Large intestine (tissue), 3 donors: ENCODE data around the gene RPS6KC1. TPM values are rescaled to one million over a fixed set of nuclear protein-coding genes. Genes with fewer than 3 reads are reported as not detected.

ENCODE experiments used
- DNase-seq, 2 donors: peaks; one replicate each; pipeline versions ENCODE4 v3.0.0 to v3.0.0-alpha.2; 2013
- H3K27ac ChIP-seq: one replicate; pipeline ENCODE4 v1.5.1; 2013; ENCODE audit warnings: low read length
- H3K27me3 ChIP-seq: 2 replicates; pipeline ENCODE4 v1.6.1; 2013; ENCODE audit warnings: low read length; ENCODE audit not compliant: control insufficient read depth, insufficient read depth
- H3K36me3 ChIP-seq: 2 replicates; pipeline ENCODE4 v1.6.1; 2013; ENCODE audit warnings: low read length; ENCODE audit not compliant: control insufficient read depth, insufficient read depth
- H3K4me1 ChIP-seq: one replicate; pipeline ENCODE4 v1.6.1; 2013; ENCODE audit warnings: low read length; ENCODE audit not compliant: control insufficient read depth, insufficient read depth
- H3K4me3 ChIP-seq: one replicate; pipeline ENCODE4 v1.5.1; 2013; ENCODE audit warnings: low read length
- H3K9me3 ChIP-seq: one replicate; pipeline ENCODE4 v1.6.1; 2013; ENCODE audit warnings: mild to moderate bottlenecking, low read depth, low read length, moderate library complexity; ENCODE audit not compliant: control insufficient read depth
- WGBS: methylation state at CpG from one replicate; pipeline ENCODE4 v1.1.5; 2013; ENCODE audit warnings: low lambda C conversion rate; ENCODE audit not compliant: insufficient coverage; 5-methylcytosine and 5-hydroxymethylcytosine counted together
- polyA plus RNA-seq: library from polyadenylated mRNA; unstranded; fragments of 120-200 nt; gene quantifications from one replicate; pipeline ENCODE4 v1.2.1, GENCODE V29; 2013

The RPS6KC1 gene
- polyA plus RNA-seq, 1 donor = 13.7 TPM

- no CpG with 5 or more reads among the region's 2 CpGs for WGBS
- Histone ChIP-seq H3K27ac (peak overlapping the region; percentile 24), H3K4me1 (peaks cover 7% of the 10 kb centered on the region), H3K36me3 (no peaks in the 10 kb centered on the region), H3K27me3 (no peaks in the 10 kb centered on the region), H3K9me3 (no peaks in the 10 kb centered on the region), H3K4me3 (no peak overlapping the region)
- peak; percentile 42 to 75 for DNase-seq
Observed at GRCh38 chr1:213123536-213123935, 72.5 kb downstream of the RPS6KC1 start.

GRCh38 chr1:213124590-213124989 lies 73.5 kb downstream of the RPS6KC1 start:
- no peak overlapping the region for H3K4me3 ChIP-seq
- H3K27me3 ChIP-seq = no peaks in the 10 kb centered on the region
- no peaks in the 10 kb centered on the region for H3K36me3 ChIP-seq
- no peaks in the 10 kb centered on the region for H3K9me3 ChIP-seq
- WGBS = 84% methylated on average over 3 of the region's 5 CpGs
- no peak overlapping the region for H3K27ac ChIP-seq
- DNase-seq = no peak
- peaks cover 7% of the 10 kb centered on the region for H3K4me1 ChIP-seq

GRCh38 chr1:213125643-213126042 lies 74.6 kb downstream of the RPS6KC1 start:
- Histone ChIP-seq H3K36me3 (no peaks in the 10 kb centered on the region), H3K9me3 (no peaks in the 10 kb centered on the region), H3K4me3 (no peak overlapping the region), H3K27ac (no peak overlapping the region), H3K27me3 (no peaks in the 10 kb centered on the region), H3K4me1 (peaks cover 7% of the 10 kb centered on the region)
- DNase-seq = no peak
- WGBS = 100% methylated on average over 1 of the region's 2 CpGs

- WGBS = no CpG with 5 or more reads among the region's 1 CpG
- Histone ChIP-seq H3K36me3 (no peaks in the 10 kb centered on the region), H3K9me3 (no peaks in the 10 kb centered on the region)
Observed at GRCh38 chr1:213127074-213127473, 76.0 kb downstream of the RPS6KC1 start.

GRCh38 chr1:213131851-213132655 lies 81.0 kb downstream of the RPS6KC1 start:
- peaks cover 3% of the 10 kb centered on the region for H3K4me1 ChIP-seq
- no peak for DNase-seq
- no peaks in the 10 kb centered on the region for H3K27me3 ChIP-seq
- no peak overlapping the region for H3K4me3 ChIP-seq
- no peaks in the 10 kb centered on the region for H3K9me3 ChIP-seq
- no peaks in the 10 kb centered on the region for H3K36me3 ChIP-seq
- H3K27ac ChIP-seq = no peak overlapping the region

More at GRCh38 chr1:213127074-213127473, 76.0 kb downstream of the RPS6KC1 start:
- H3K4me1 ChIP-seq = peaks cover 7% of the 10 kb centered on the region
- no peak overlapping the region for H3K4me3 ChIP-seq
- no peak overlapping the region for H3K27ac ChIP-seq
- DNase-seq = no peak
- H3K27me3 ChIP-seq = no peaks in the 10 kb centered on the region

- Histone ChIP-seq H3K4me1 (peaks cover 3% of the 10 kb centered on the region), H3K27ac (no peak overlapping the region)
- peak in 1 of 2 donors; percentile 6 for DNase-seq
Observed at GRCh38 chr1:213135572-213135971, 84.5 kb downstream of the RPS6KC1 start.

GRCh38 chr1:213136190-213136917 lies 85.3 kb downstream of the RPS6KC1 start:
- Histone ChIP-seq H3K27ac (no peak overlapping the region), H3K9me3 (no peaks in the 10 kb centered on the region), H3K4me3 (no peak overlapping the region), H3K4me1 (peaks cover 3% of the 10 kb centered on the region), H3K36me3 (no peaks in the 10 kb centered on the region), H3K27me3 (no peaks in the 10 kb centered on the region)
- WGBS = 21% methylated on average over 2 of the region's 5 CpGs
- DNase-seq = peak; percentile 31 to 69

More at GRCh38 chr1:213135572-213135971, 84.5 kb downstream of the RPS6KC1 start:
- Histone ChIP-seq H3K9me3 (no peaks in the 10 kb centered on the region), H3K27me3 (no peaks in the 10 kb centered on the region), H3K36me3 (no peaks in the 10 kb centered on the region), H3K4me3 (no peak overlapping the region)

- H3K4me3 ChIP-seq = no peak overlapping the region
- no CpG with 5 or more reads among the region's 4 CpGs for WGBS
Observed at GRCh38 chr1:213138391-213138790, 87.3 kb downstream of the RPS6KC1 start.

GRCh38 chr1:213138892-213139291 lies 87.9 kb downstream of the RPS6KC1 start:
- Histone ChIP-seq H3K27ac (no peak overlapping the region), H3K36me3 (peaks cover 2% of the 10 kb centered on the region), H3K4me3 (no peak overlapping the region), H3K9me3 (no peaks in the 10 kb centered on the region), H3K27me3 (no peaks in the 10 kb centered on the region), H3K4me1 (peaks cover 3% of the 10 kb centered on the region)
- DNase-seq = no peak
- WGBS = no CpG with 5 or more reads among the region's 1 CpG

More at GRCh38 chr1:213138391-213138790, 87.3 kb downstream of the RPS6KC1 start:
- Histone ChIP-seq H3K36me3 (no peaks in the 10 kb centered on the region), H3K27ac (no peak overlapping the region), H3K27me3 (no peaks in the 10 kb centered on the region), H3K4me1 (peaks cover 3% of the 10 kb centered on the region), H3K9me3 (no peaks in the 10 kb centered on the region)
- DNase-seq = no peak

- no peak overlapping the region for H3K4me3 ChIP-seq
- DNase-seq = no peak
- H3K9me3 ChIP-seq = peaks cover 9% of the 10 kb centered on the region
- no peak overlapping the region for H3K27ac ChIP-seq
- WGBS = 100% methylated on average over 2 of the region's 2 CpGs
- peaks cover 5% of the 10 kb centered on the region for H3K36me3 ChIP-seq
- no peaks in the 10 kb centered on the region for H3K27me3 ChIP-seq
- H3K4me1 ChIP-seq = no peaks in the 10 kb centered on the region
Observed at GRCh38 chr1:213148905-213149304, 97.9 kb downstream of the RPS6KC1 start.
